HG03108 (cell line): ENCODE results near the gene CSK.

Experiments used
- ATAC-seq: cut with Tn5 transposase; IDR thresholded peaks from one replicate; pipeline ENCODE4 v1.9.1; 2021; ENCODE audit warnings: moderate library complexity; ENCODE audit not compliant: unreplicated experiment

The CSK gene

GRCh38 chr15:74786551-74787165, 4.8 kb downstream of the CSK start:
- ATAC-seq: no peak

- peak; percentile 30 for ATAC-seq
Measured at GRCh38 chr15:74787251-74788041, 5.6 kb downstream of the CSK start.

- ATAC-seq: no peak
Measured at GRCh38 chr15:74788042-74788682, 6.3 kb downstream of the CSK start.

- peak; percentile 21 for ATAC-seq
Measured at GRCh38 chr15:74788683-74789151, 6.8 kb downstream of the CSK start.

GRCh38 chr15:74789171-74789631, 7.3 kb downstream of the CSK start:
- ATAC-seq: no peak

- no peak for ATAC-seq
Measured at GRCh38 chr15:74789741-74790079, 7.8 kb downstream of the CSK start.

- no peak for ATAC-seq
Measured at GRCh38 chr15:74790080-74790916, 8.4 kb downstream of the CSK start.

- ATAC-seq: no peak
Measured at GRCh38 chr15:74791007-74791406, 9.1 kb downstream of the CSK start.

- no peak for ATAC-seq
Measured at GRCh38 chr15:74791667-74792066, 9.8 kb downstream of the CSK start.

- no peak for ATAC-seq
Measured at GRCh38 chr15:74792227-74793016, 10.5 kb downstream of the CSK start.

GRCh38 chr15:74793135-74794028, 11.5 kb downstream of the CSK start:
- ATAC-seq: no peak

- ATAC-seq: no peak
Measured at GRCh38 chr15:74794248-74794969, 12.5 kb downstream of the CSK start.

- ATAC-seq: no peak
Measured at GRCh38 chr15:74794970-74795349, 13.1 kb downstream of the CSK start.

GRCh38 chr15:74795966-74796625, 14.2 kb downstream of the CSK start:
- no peak for ATAC-seq

GRCh38 chr15:74798388-74799254, 16.7 kb downstream of the CSK start:
- peak; percentile 33 for ATAC-seq

- ATAC-seq: no peak
Measured at GRCh38 chr15:74799255-74799855, 17.5 kb downstream of the CSK start.
